A549 (cell line): ENCODE measurements around the gene OTC. TPM values are rescaled to one million over a fixed set of nuclear protein-coding genes. Genes with fewer than 3 reads are reported as not detected.

Experiments used
- ATAC-seq, 2 experiments: fragments of 200-7000 bp in 1 of 2; fragments of >200 bp in 1 of 2; cut with Nextera tagmentation in 1 of 2; cut with Tn5 transposase in 1 of 2; 3 replicates each; pipeline versions ENCODE4 v1.8.0 to v1.9.1; 2018 to 2020; ENCODE audit warnings: mild to moderate bottlenecking in 1 of 2, moderate library complexity in 1 of 2
- CTCF ChIA-PET: fragments of 300-600 bp; sonication (Branson Sonifier 250); formaldehyde crosslinking; extraction: SDS; loops from one replicate; lab custom pipeline; 2021; ENCODE audit warnings: antibody characterized with exemption, inconsistent platforms; lab: Yijun Ruan, JAX
- POLR2A ChIA-PET: fragments of 350-600 bp; formaldehyde crosslinking; extraction: SDS; loops from one replicate; lab custom pipeline; 2021; ENCODE audit warnings: antibody characterized with exemption, inconsistent platforms; lab: Yijun Ruan, JAX
- DNase-seq, 2 experiments: peaks; one replicate each; pipeline versions ENCODE4 v3.0.0 to v3.0.0-alpha.2; 2011 to 2016; ENCODE audit warnings: low read depth in 1 of 2, low spot score in 1 of 2
- FAIRE-seq: peaks from 2 replicates; lab custom pipeline; 2011; peaks lifted over from hg19 to GRCh38; lab: Jason Lieb, UNC
- H3K27ac ChIP-seq, 2 experiments: fragments of >200 bp; sonication (Bioruptor Twin); formaldehyde crosslinking; 3 replicates each; pipeline ENCODE4 v1.5.1; 2016 to 2017
- H3K4me1 ChIP-seq: fragments of >200 bp; sonication (Bioruptor Twin); formaldehyde crosslinking; 3 replicates; pipeline ENCODE4 v1.6.1; 2016
- H3K4me2 ChIP-seq: fragments of >200 bp; sonication (Bioruptor Twin); formaldehyde crosslinking; 3 replicates; pipeline ENCODE4 v1.6.1; 2016
- H3K4me3 ChIP-seq: fragments of >200 bp; sonication (Bioruptor Twin); formaldehyde crosslinking; 3 replicates; pipeline ENCODE4 v1.5.1; 2016
- H3K9me3 ChIP-seq: fragments of >200 bp; sonication (Bioruptor Twin); formaldehyde crosslinking; 3 replicates; pipeline ENCODE4 v1.6.1; 2016
- ATOH8 ChIP-seq: fragments of 250-450 bp; sonication (Bioruptor Pico); IDR thresholded peaks from 2 replicates; pipeline ENCODE4 v1.5.0; 2020; ENCODE audit warnings: low read depth, mild to moderate bottlenecking, moderate library complexity
- BHLHE40 ChIP-seq: IDR thresholded peaks from 2 replicates; pipeline ENCODE4 v1.6.1; 2012; ENCODE audit warnings: low read depth, low read length, inconsistent platforms
- CBX2 ChIP-seq: fragments of 200-600 bp; sonication (generic); IDR thresholded peaks from 2 replicates; pipeline ENCODE4 v1.6.1; 2016; ENCODE audit warnings: low read depth, mild to moderate bottlenecking, borderline replicate concordance
- CEBPB ChIP-seq, 2 experiments: fragments of >200 bp in 1 of 2; sonication (Bioruptor Twin) in 1 of 2; formaldehyde crosslinking in 1 of 2; IDR thresholded peaks; 2 replicates each; pipeline ENCODE4 v1.6.1; 2012 to 2016
- CHD2 ChIP-seq: fragments of 150-350 bp; IDR thresholded peaks from 2 replicates; pipeline ENCODE4 v1.6.1; 2014; ENCODE audit warnings: low read length; ENCODE audit not compliant: partially characterized antibody
- CTCF ChIP-seq: fragments of >200 bp; sonication (Bioruptor Twin); formaldehyde crosslinking; IDR thresholded peaks from 3 replicates; pipeline ENCODE4 v1.5.1; 2016
- EHMT2 ChIP-seq: fragments of 200-600 bp; sonication (generic); IDR thresholded peaks from 2 replicates; pipeline ENCODE4 v1.6.1; 2016; ENCODE audit warnings: antibody characterized with exemption, low read depth, mild to moderate bottlenecking, moderate library complexity
- HDAC2 ChIP-seq: fragments of 200-600 bp; sonication (generic); IDR thresholded peaks from 2 replicates; pipeline ENCODE4 v1.6.1; 2016
- HES2 ChIP-seq: fragments of >200 bp; sonication (Bioruptor Twin); formaldehyde crosslinking; IDR thresholded peaks from 2 replicates; pipeline ENCODE4 v1.6.1; 2016
- HOXA7 ChIP-seq: fragments of 250-450 bp; sonication (Bioruptor Pico); IDR thresholded peaks from 2 replicates; pipeline ENCODE4 v1.5.0; 2020; ENCODE audit warnings: mild to moderate bottlenecking, moderate library complexity
- HOXB13 ChIP-seq: fragments of 250-450 bp; sonication (Bioruptor Pico); IDR thresholded peaks from 2 replicates; pipeline ENCODE4 v1.5.0; 2020; ENCODE audit warnings: low read depth, mild to moderate bottlenecking, moderate library complexity
- JUN ChIP-seq, 2 experiments: fragments of >200 bp; sonication (Bioruptor Twin); formaldehyde crosslinking; IDR thresholded peaks; 2 replicates in 1 of 2; 3 replicates in 1 of 2; pipeline ENCODE4 v1.6.1; 2016 to 2017
- MAFK ChIP-seq: fragments of 450-650 bp; IDR thresholded peaks from 2 replicates; pipeline ENCODE4 v1.6.1; 2014; ENCODE audit not compliant: partially characterized antibody
- MAX ChIP-seq: IDR thresholded peaks from 2 replicates; pipeline ENCODE4 v1.6.1; 2012
- MYC ChIP-seq: IDR thresholded peaks from 2 replicates; pipeline ENCODE4 v1.6.1; 2012; ENCODE audit warnings: mild to moderate bottlenecking, inconsistent platforms, low read length, improper control_type of control experiment, borderline replicate concordance
- NPAS2 ChIP-seq: fragments of 250-450 bp; sonication (Bioruptor Pico); IDR thresholded peaks from 2 replicates; pipeline ENCODE4 v1.8.0; 2022; ENCODE audit warnings: mild to moderate bottlenecking, moderate library complexity, borderline replicate concordance
- PBX3 ChIP-seq: IDR thresholded peaks from 2 replicates; pipeline ENCODE4 v1.6.1; 2012
- PHF8 ChIP-seq: fragments of 200-600 bp; sonication (generic); IDR thresholded peaks from 2 replicates; pipeline ENCODE4 v1.6.1; 2016; ENCODE audit warnings: low read depth, mild to moderate bottlenecking, antibody characterized with exemption, moderate library complexity, borderline replicate concordance
- POLR2A ChIP-seq: IDR thresholded peaks from 2 replicates; pipeline ENCODE4 v1.6.1; 2012; ENCODE audit warnings: mild to moderate bottlenecking, low read length
- RAD21 ChIP-seq, 2 experiments: fragments of >200 bp in 1 of 2; sonication (Bioruptor Twin) in 1 of 2; formaldehyde crosslinking in 1 of 2; IDR thresholded peaks in 1 of 2; conservative IDR thresholded peaks in 1 of 2; 2 replicates in 1 of 2; 3 replicates in 1 of 2; pipeline ENCODE4 v1.6.1; 2012 to 2018; ENCODE audit warnings: inconsistent platforms in 1 of 2
- RCOR1 ChIP-seq: fragments of 150-350 bp; IDR thresholded peaks from 2 replicates; pipeline ENCODE4 v1.6.1; 2014; ENCODE audit warnings: antibody characterized with exemption, low read length, low read depth
- RFX5 ChIP-seq: fragments of 450-650 bp; IDR thresholded peaks from 2 replicates; pipeline ENCODE4 v1.7.1; 2014; ENCODE audit warnings: antibody characterized with exemption, mild to moderate bottlenecking, moderate library complexity
- SMC3 ChIP-seq: fragments of >200 bp; sonication (Bioruptor Twin); formaldehyde crosslinking; IDR thresholded peaks from 3 replicates; pipeline ENCODE4 v1.6.1; 2018; ENCODE audit warnings: inconsistent platforms
- SREBF2 ChIP-seq: fragments of 450-650 bp; IDR thresholded peaks from 2 replicates; pipeline ENCODE4 v1.6.1; 2014; ENCODE audit warnings: mild to moderate bottlenecking, moderate library complexity
- ZNF302 ChIP-seq: fragments of 250-450 bp; sonication (Bioruptor Pico); IDR thresholded peaks from 2 replicates; pipeline ENCODE4 v1.9.0; 2021; ENCODE audit warnings: inconsistent platforms, mild to moderate bottlenecking, moderate library complexity
- ZSCAN20 ChIP-seq: fragments of 250-450 bp; sonication (Bioruptor Pico); IDR thresholded peaks from 2 replicates; pipeline ENCODE4 v1.8.0; 2022; ENCODE audit warnings: mild to moderate bottlenecking, moderate library complexity
- WGBS: methylation state at CpG from one replicate; pipeline ENCODE4 v1.1.6; 2017; ENCODE audit errors: missing lambda C conversion rate; 5-methylcytosine and 5-hydroxymethylcytosine counted together
- polyA plus RNA-seq, 4 experiments: library from polyadenylated mRNA; depleted of rRNA in 3 of 4; stranded (reverse); fragments of >200 nt; fragmentation: RNase III in 1 of 4; extraction: RNeasy Plus Mini Kit Qiagen cat#74134 plus additional on column Dnase treatment in 1 of 4; gene quantifications; 2 replicates in 3 of 4; 3 replicates in 1 of 4; pipeline ENCODE4 v1.2.3, GENCODE V29; 2011 to 2017

The OTC gene
- polyA plus RNA-seq, 2 of the 4 experiments (the other 2 are of a cell fraction), result not detected

- Histone ChIP-seq H3K27ac (peak overlapping the region; percentile 96 to 97; a peak in 4 of 6 replicates), H3K4me3 (peak overlapping the region; percentile 51), H3K4me2 (peak overlapping the region; percentile 72), H3K4me1 (peaks cover 8% of the 10 kb centered on the region; the same call in 1 of the 3 replicates), H3K9me3 (no peaks in the 10 kb centered on the region)
- ChIA-PET CTCF (interaction anchor here (1.2 to 3.2 kb wide), 5 partner anchors 23 to 580 kb away, joined by 4 to 39 read pairs (median 4); no protein-coding TSS in a partner anchor), POLR2A (interaction anchor here (1.2 kb wide), 1 partner anchor 14 kb away, joined by 4 read pairs; no protein-coding TSS in a partner anchor)
- no peak for ATAC-seq
- no peak for FAIRE-seq
- no peak for DNase-seq
- WGBS, result 37% methylated on average over 3 of the region's 3 CpGs
- TF ChIP-seq CBX2 (no peak), HES2 (no peak), NPAS2 (CRISPR knock-in tag) (no peak), CHD2 (no peak), ZNF302 (no peak), PBX3 (no peak), MAFK (no peak), RFX5 (no peak), CEBPB (IDR thresholded peaks at IDR 0.05) (no peak), SREBF2 (no peak), ATOH8 (CRISPR knock-in tag) (no peak), RAD21 (conservative IDR thresholded peaks at IDR 0.05 in 1 of 2, IDR thresholded peaks at IDR 0.05 in 1 of 2) (no peak), RCOR1 (no peak)
These were observed 26.3 kb upstream of the OTC start for GRCh38 chrX:38326086-38326485.

- Histone ChIP-seq H3K4me3 (peak within 1 kb of the TSS; percentile 51), H3K27ac (peak within 1 kb of the TSS; percentile 96 to 97), H3K9me3 (no peaks in the 10 kb centered on the region), H3K4me2 (peak within 1 kb of the TSS; percentile 90), H3K4me1 (peaks cover 8% of the 10 kb centered on the region; the same call in 1 of the 3 replicates)
- FAIRE-seq (no peak), ATAC-seq (peak; percentile 97 to 98), DNase-seq (peak; percentile 78 to 96)
- peak; percentile 86 for TF ChIP-seq SMC3
- no peak for TF ChIP-seq EHMT2
- TF ChIP-seq RAD21 (conservative IDR thresholded peaks at IDR 0.05 in 1 of 2, IDR thresholded peaks at IDR 0.05 in 1 of 2), result peak; percentile 69 to 76
- no peak for TF ChIP-seq MAFK
- TF ChIP-seq MAX, result peak; percentile 76
- no peak for TF ChIP-seq HOXA7 (CRISPR knock-in tag)
- TF ChIP-seq ZSCAN20 (CRISPR knock-in tag), result no peak
- peak; percentile 66 for TF ChIP-seq CTCF
- peak; percentile 50 for TF ChIP-seq POLR2A
- peak; percentile 67 for TF ChIP-seq MYC
- TF ChIP-seq PHF8, result peak; percentile 86
- no peak for TF ChIP-seq BHLHE40
- peak in 1 of 2 experiments; percentile 46; a peak in 1 of 4 replicates for TF ChIP-seq CEBPB (IDR thresholded peaks at IDR 0.05)
- TF ChIP-seq HOXB13 (CRISPR knock-in tag), result no peak
- TF ChIP-seq JUN (IDR thresholded peaks at IDR 0.05), result peak; percentile 43 to 77; a peak in 3 of 5 replicates
- TF ChIP-seq HDAC2, result no peak
- POLR2A ChIA-PET, result interaction anchor here (0.6 to 1.2 kb wide), 9 partner anchors 15 to 136 kb away, joined by 3 to 4 read pairs (median 4); no protein-coding TSS in a partner anchor
- CTCF ChIA-PET, result interaction anchor here (0.6 to 3.2 kb wide), 38 partner anchors 8 to 581 kb away, joined by 3 to 39 read pairs (median 4); partner anchors contain the start of gene SRPX
- WGBS, result 0% methylated on average over 13 of the region's 67 CpGs
These were observed 25.2 kb upstream of the OTC start, which contains the start of gene RPGR for GRCh38 chrX:38327007-38327774. Gene RPGR, minus strand, starts transcription at chrX:38327509. Its CDS starts 142 bp downstream, at chrX:38327367.
